ENCODE results near the gene FOSB. TPM values are rescaled to one million over a fixed set of nuclear protein-coding genes. Genes with fewer than 3 reads are reported as not detected.
A peak's percentile ranks its signal among the peaks of the same experiment; 100 is the strongest.

The FOSB gene
- total RNA-seq, 6 donors from 2014 or later, result 8.8 to 152 (median 94.9) TPM; not detected in 1

- TF ChIP-seq POLR2A (IDR thresholded peaks at IDR 0.05) (no peak), POLR2AphosphoS5 (IDR thresholded peaks at IDR 0.05) (no peak), EP300 (IDR thresholded peaks at IDR 0.05) (no peak)
- TF ChIP-seq, protein P1, sequence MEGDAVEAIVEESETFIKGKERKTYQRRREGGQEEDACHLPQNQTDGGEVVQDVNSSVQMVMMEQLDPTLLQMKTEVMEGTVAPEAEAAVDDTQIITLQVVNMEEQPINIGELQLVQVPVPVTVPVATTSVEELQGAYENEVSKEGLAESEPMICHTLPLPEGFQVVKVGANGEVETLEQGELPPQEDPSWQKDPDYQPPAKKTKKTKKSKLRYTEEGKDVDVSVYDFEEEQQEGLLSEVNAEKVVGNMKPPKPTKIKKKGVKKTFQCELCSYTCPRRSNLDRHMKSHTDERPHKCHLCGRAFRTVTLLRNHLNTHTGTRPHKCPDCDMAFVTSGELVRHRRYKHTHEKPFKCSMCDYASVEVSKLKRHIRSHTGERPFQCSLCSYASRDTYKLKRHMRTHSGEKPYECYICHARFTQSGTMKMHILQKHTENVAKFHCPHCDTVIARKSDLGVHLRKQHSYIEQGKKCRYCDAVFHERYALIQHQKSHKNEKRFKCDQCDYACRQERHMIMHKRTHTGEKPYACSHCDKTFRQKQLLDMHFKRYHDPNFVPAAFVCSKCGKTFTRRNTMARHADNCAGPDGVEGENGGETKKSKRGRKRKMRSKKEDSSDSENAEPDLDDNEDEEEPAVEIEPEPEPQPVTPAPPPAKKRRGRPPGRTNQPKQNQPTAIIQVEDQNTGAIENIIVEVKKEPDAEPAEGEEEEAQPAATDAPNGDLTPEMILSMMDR (IDR thresholded peaks at IDR 0.05), result no peak
- Histone ChIP-seq H3K4me1 (peaks cover 27 to 53% (median 47%) of the 10 kb centered on the region in 4 donors), H3K9me3 (no peaks in the 10 kb centered on the region), H3K27ac (peak overlapping the region; percentile 93 to 98 (median 96)), H3K27me3 (no peaks in the 10 kb centered on the region), H3K36me3 (no peaks in the 10 kb centered on the region), H3K4me3 (no peak overlapping the region)
- WGBS, 2 donors, result 87 to 98% methylated on average over 4 of the region's 4 CpGs
- ATAC-seq (ENCODE audit: low FRiP score in 2 of 2), result no peak
- DNase-seq, result no peak
These were observed 22.7 kb upstream of the FOSB start for GRCh38 chr19:45445139-45445538.

DNA sequence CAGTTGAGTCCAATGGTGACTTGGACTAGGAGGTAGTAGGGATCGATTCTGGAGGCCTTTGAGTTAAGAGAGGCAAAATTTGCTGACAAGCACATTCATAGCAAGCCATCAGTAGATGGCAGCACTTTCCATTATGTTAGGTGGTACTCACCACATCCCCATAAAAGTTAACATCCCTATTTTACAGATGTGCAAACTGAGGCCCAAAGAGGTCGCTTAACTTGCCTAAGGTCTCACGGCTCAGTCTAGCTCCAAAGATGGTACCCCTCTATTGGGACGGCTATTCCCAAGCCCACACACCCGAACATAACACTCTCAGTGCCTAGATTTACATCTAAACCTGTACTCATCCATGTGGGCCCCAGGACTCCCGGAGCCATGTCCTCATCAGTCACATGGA lies 21.5 kb upstream of the FOSB start:
- H3K27ac ChIP-seq, result no peak overlapping the region
- ATAC-seq (ENCODE audit: low FRiP score in 2 of 2) (no peak), DNase-seq (no peak)
- no peak overlapping the region for H3K4me3 ChIP-seq
- H3K9me3 ChIP-seq, result no peaks in the 10 kb centered on the region
- TF ChIP-seq POLR2A (IDR thresholded peaks at IDR 0.05) (no peak), POLR2AphosphoS5 (IDR thresholded peaks at IDR 0.05) (no peak), EP300 (IDR thresholded peaks at IDR 0.05) (no peak)
- TF ChIP-seq, protein P1 (IDR thresholded peaks at IDR 0.05), result peak in 2 of 6 experiments; percentile 23 to 36
- WGBS, 2 donors, result 78 to 80% methylated on average over 6 of the region's 6 CpGs
- no peaks in the 10 kb centered on the region for H3K27me3 ChIP-seq
- H3K36me3 ChIP-seq, result no peaks in the 10 kb centered on the region
- peaks cover 30 to 54% (median 48%) of the 10 kb centered on the region in 4 donors for H3K4me1 ChIP-seq

DNA sequence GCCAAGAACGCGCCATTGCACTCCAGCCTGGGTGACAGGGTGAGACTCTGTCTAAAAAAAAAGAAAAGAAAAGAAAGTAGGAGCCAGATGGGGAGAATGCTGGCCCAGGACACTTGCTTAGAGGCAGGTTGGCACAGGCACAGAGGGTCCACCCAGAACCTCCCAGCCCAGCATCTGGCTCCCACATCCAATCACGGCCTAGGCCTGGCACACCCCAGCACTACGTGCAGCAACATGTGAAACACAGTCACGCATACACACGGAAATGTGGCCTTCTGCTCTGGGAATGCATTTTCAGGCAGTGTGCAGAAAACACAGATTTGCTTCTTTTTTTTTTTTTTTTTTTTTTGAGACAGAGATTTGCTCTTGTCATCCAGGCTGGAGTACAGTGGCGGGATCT lies 20.9 kb upstream of the FOSB start:
- no peaks in the 10 kb centered on the region for H3K27me3 ChIP-seq
- 90 to 92% methylated on average over 7 of the region's 7 CpGs for WGBS, 2 donors
- no peak overlapping the region for H3K4me3 ChIP-seq
- TF ChIP-seq EP300 (IDR thresholded peaks at IDR 0.05), result no peak
- H3K4me1 ChIP-seq, result peaks cover 35 to 60% (median 53%) of the 10 kb centered on the region in 4 donors
- DNase-seq (no peak), ATAC-seq (ENCODE audit: low FRiP score in 2 of 2) (no peak)
- no peak overlapping the region for H3K27ac ChIP-seq
- no peaks in the 10 kb centered on the region for H3K9me3 ChIP-seq
- H3K36me3 ChIP-seq, result no peaks in the 10 kb centered on the region

DNA sequence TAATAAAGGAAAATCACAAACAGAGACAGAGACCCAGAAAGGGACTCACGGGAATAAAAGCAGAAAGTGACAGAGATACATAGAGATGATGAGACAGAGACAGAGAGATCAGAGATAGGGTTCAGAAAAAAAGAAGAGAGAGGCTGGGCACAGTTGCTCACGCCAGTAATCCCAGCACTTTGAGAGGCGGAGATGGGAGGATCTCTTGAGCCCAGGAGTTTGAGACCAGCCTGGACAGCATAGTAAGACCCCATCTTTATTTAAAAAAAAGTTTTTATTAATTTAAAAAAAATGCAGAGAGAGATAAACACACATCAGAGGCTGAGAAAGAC lies 19.4 kb upstream of the FOSB start:
- Histone ChIP-seq H3K4me1 (peaks cover 26 to 49% (median 43%) of the 10 kb centered on the region in 4 donors), H3K36me3 (no peaks in the 10 kb centered on the region), H3K27ac (no peak overlapping the region), H3K27me3 (no peaks in the 10 kb centered on the region), H3K4me3 (no peak overlapping the region), H3K9me3 (no peaks in the 10 kb centered on the region)
- TF ChIP-seq POLR2AphosphoS5 (IDR thresholded peaks at IDR 0.05) (no peak), POLR2A (IDR thresholded peaks at IDR 0.05) (no peak), EP300 (IDR thresholded peaks at IDR 0.05) (no peak)
- TF ChIP-seq, protein P1 (IDR thresholded peaks at IDR 0.05), result no peak
- DNase-seq, result no peak
- no peak for ATAC-seq (ENCODE audit: low FRiP score in 2 of 2)
- 93 to 94% methylated on average over 3 of the region's 3 CpGs for WGBS, 2 donors

GRCh38 chr19:45448887-45449299 lies 18.9 kb upstream of the FOSB start:
- ATAC-seq (ENCODE audit: low FRiP score in 2 of 2) (no peak), DNase-seq (no peak)
- TF ChIP-seq POLR2AphosphoS5 (IDR thresholded peaks at IDR 0.05) (no peak), POLR2A (IDR thresholded peaks at IDR 0.05) (no peak), EP300 (IDR thresholded peaks at IDR 0.05) (no peak)
- TF ChIP-seq, protein P1 (IDR thresholded peaks at IDR 0.05), result no peak
- H3K4me1 ChIP-seq, result peaks cover 28 to 50% (median 42%) of the 10 kb centered on the region in 4 donors
- H3K27me3 ChIP-seq, result no peaks in the 10 kb centered on the region
- H3K36me3 ChIP-seq, result no peaks in the 10 kb centered on the region
- H3K27ac ChIP-seq, result peak overlapping the region in 1 of 4 donors; percentile 93
- 62 to 81% methylated on average over 7 of the region's 7 CpGs for whole genome bisulfite sequencing, 2 donors
- H3K9me3 ChIP-seq, result no peaks in the 10 kb centered on the region
- H3K4me3 ChIP-seq, result no peak overlapping the region
